A549 (cell line): Measurements from ENCODE around the gene CCDC78. TPM values are rescaled to one million over a fixed set of nuclear protein-coding genes. Genes with fewer than 3 reads are reported as not detected.

ENCODE experiments used
- ATAC-seq, 2 experiments: fragments of 200-7000 bp in 1 of 2; fragments of >200 bp in 1 of 2; cut with Nextera tagmentation in 1 of 2; cut with Tn5 transposase in 1 of 2; 3 replicates each; pipeline versions ENCODE4 v1.8.0 to v1.9.1; 2018 to 2020; ENCODE audit warnings: mild to moderate bottlenecking in 1 of 2, moderate library complexity in 1 of 2
- CTCF ChIA-PET: fragments of 300-600 bp; sonication (Branson Sonifier 250); formaldehyde crosslinking; extraction: SDS; loops from one replicate; lab custom pipeline; 2021; ENCODE audit warnings: antibody characterized with exemption, inconsistent platforms; lab: Yijun Ruan, JAX
- POLR2A ChIA-PET: fragments of 350-600 bp; formaldehyde crosslinking; extraction: SDS; loops from one replicate; lab custom pipeline; 2021; ENCODE audit warnings: antibody characterized with exemption, inconsistent platforms; lab: Yijun Ruan, JAX
- DNase-seq, 2 experiments: peaks; one replicate each; pipeline versions ENCODE4 v3.0.0 to v3.0.0-alpha.2; 2011 to 2016; ENCODE audit warnings: low read depth in 1 of 2, low spot score in 1 of 2
- FAIRE-seq: peaks from 2 replicates; lab custom pipeline; 2011; peaks lifted over from hg19 to GRCh38; lab: Jason Lieb, UNC
- H3K27ac ChIP-seq, 2 experiments: fragments of >200 bp; sonication (Bioruptor Twin); formaldehyde crosslinking; 3 replicates each; pipeline ENCODE4 v1.5.1; 2016 to 2017
- H3K4me1 ChIP-seq: fragments of >200 bp; sonication (Bioruptor Twin); formaldehyde crosslinking; 3 replicates; pipeline ENCODE4 v1.6.1; 2016
- H3K4me2 ChIP-seq: fragments of >200 bp; sonication (Bioruptor Twin); formaldehyde crosslinking; 3 replicates; pipeline ENCODE4 v1.6.1; 2016
- H3K4me3 ChIP-seq: fragments of >200 bp; sonication (Bioruptor Twin); formaldehyde crosslinking; 3 replicates; pipeline ENCODE4 v1.5.1; 2016
- H3K9me3 ChIP-seq: fragments of >200 bp; sonication (Bioruptor Twin); formaldehyde crosslinking; 3 replicates; pipeline ENCODE4 v1.6.1; 2016
- ATOH8 ChIP-seq: fragments of 250-450 bp; sonication (Bioruptor Pico); IDR thresholded peaks from 2 replicates; pipeline ENCODE4 v1.5.0; 2020; ENCODE audit warnings: low read depth, mild to moderate bottlenecking, moderate library complexity
- BHLHE40 ChIP-seq: IDR thresholded peaks from 2 replicates; pipeline ENCODE4 v1.6.1; 2012; ENCODE audit warnings: low read depth, low read length, inconsistent platforms
- CHD2 ChIP-seq: fragments of 150-350 bp; IDR thresholded peaks from 2 replicates; pipeline ENCODE4 v1.6.1; 2014; ENCODE audit warnings: low read length; ENCODE audit not compliant: partially characterized antibody
- CHD4 ChIP-seq: fragments of 200-600 bp; sonication (generic); IDR thresholded peaks from 2 replicates; pipeline ENCODE4 v1.6.1; 2016; ENCODE audit warnings: antibody characterized with exemption, mild to moderate bottlenecking, borderline replicate concordance
- CTCF ChIP-seq: fragments of >200 bp; sonication (Bioruptor Twin); formaldehyde crosslinking; IDR thresholded peaks from 3 replicates; pipeline ENCODE4 v1.5.1; 2016
- EP300 ChIP-seq, 2 experiments: fragments of >200 bp; sonication (Bioruptor Twin); formaldehyde crosslinking; IDR thresholded peaks; 2 replicates in 1 of 2; 3 replicates in 1 of 2; pipeline ENCODE4 v1.6.1; 2016 to 2017
- ESRRA ChIP-seq: fragments of 150-350 bp; IDR thresholded peaks from 2 replicates; pipeline ENCODE4 v1.6.1; 2014; ENCODE audit warnings: mild to moderate bottlenecking, low read length, borderline replicate concordance
- FOSL2 ChIP-seq, 2 experiments: fragments of 450-650 bp in 1 of 2; fragments of >200 bp in 1 of 2; sonication (Bioruptor Twin) in 1 of 2; formaldehyde crosslinking; IDR thresholded peaks; 2 replicates each; pipeline versions ENCODE4 v1.5.0 to v1.6.1; 2016 to 2020; ENCODE audit warnings: mild to moderate bottlenecking in 1 of 2, moderate library complexity in 1 of 2
- FOXS1 ChIP-seq: fragments of 250-450 bp; sonication (Bioruptor Pico); IDR thresholded peaks from 2 replicates; pipeline ENCODE4 v1.5.0; 2020; ENCODE audit warnings: mild to moderate bottlenecking, moderate library complexity
- GATA3 ChIP-seq: IDR thresholded peaks from 2 replicates; pipeline ENCODE4 v1.6.1; 2012; ENCODE audit warnings: borderline replicate concordance
- HDAC2 ChIP-seq: fragments of 200-600 bp; sonication (generic); IDR thresholded peaks from 2 replicates; pipeline ENCODE4 v1.6.1; 2016
- HOXB13 ChIP-seq: fragments of 250-450 bp; sonication (Bioruptor Pico); IDR thresholded peaks from 2 replicates; pipeline ENCODE4 v1.5.0; 2020; ENCODE audit warnings: low read depth, mild to moderate bottlenecking, moderate library complexity
- KDM1A ChIP-seq: fragments of 200-600 bp; sonication (generic); IDR thresholded peaks from 2 replicates; pipeline ENCODE4 v1.6.1; 2016; ENCODE audit warnings: low read depth, mild to moderate bottlenecking
- KDM5A ChIP-seq: fragments of 200-600 bp; sonication (generic); IDR thresholded peaks from 2 replicates; pipeline ENCODE4 v1.6.1; 2016; ENCODE audit warnings: antibody characterized with exemption, mild to moderate bottlenecking
- MAFK ChIP-seq: fragments of 450-650 bp; IDR thresholded peaks from 2 replicates; pipeline ENCODE4 v1.6.1; 2014; ENCODE audit not compliant: partially characterized antibody
- NFE2L2 ChIP-seq: fragments of 150-350 bp; conservative IDR thresholded peaks from 2 replicates; pipeline ENCODE4 v1.6.1; 2014; ENCODE audit warnings: low read length
- NR3C1 ChIP-seq: fragments of >200 bp; sonication (Bioruptor Twin); formaldehyde crosslinking; IDR thresholded peaks from 3 replicates; pipeline ENCODE4 v1.6.1; 2017
- POLR2A ChIP-seq: IDR thresholded peaks from 2 replicates; pipeline ENCODE4 v1.6.1; 2012; ENCODE audit warnings: mild to moderate bottlenecking, low read length
- RAD21 ChIP-seq, 2 experiments: fragments of >200 bp in 1 of 2; sonication (Bioruptor Twin) in 1 of 2; formaldehyde crosslinking in 1 of 2; IDR thresholded peaks in 1 of 2; conservative IDR thresholded peaks in 1 of 2; 2 replicates in 1 of 2; 3 replicates in 1 of 2; pipeline ENCODE4 v1.6.1; 2012 to 2018; ENCODE audit warnings: inconsistent platforms in 1 of 2
- RARB ChIP-seq: fragments of 250-450 bp; sonication (Bioruptor Pico); IDR thresholded peaks from 2 replicates; pipeline ENCODE4 v1.8.0; 2021; ENCODE audit warnings: mild to moderate bottlenecking, moderate library complexity
- RFX5 ChIP-seq: fragments of 450-650 bp; IDR thresholded peaks from 2 replicates; pipeline ENCODE4 v1.7.1; 2014; ENCODE audit warnings: antibody characterized with exemption, mild to moderate bottlenecking, moderate library complexity
- SMC3 ChIP-seq: fragments of >200 bp; sonication (Bioruptor Twin); formaldehyde crosslinking; IDR thresholded peaks from 3 replicates; pipeline ENCODE4 v1.6.1; 2018; ENCODE audit warnings: inconsistent platforms
- ZC3H11A ChIP-seq: fragments of 450-650 bp; IDR thresholded peaks from 2 replicates; pipeline ENCODE4 v1.6.1; 2014; ENCODE audit warnings: antibody characterized with exemption, mild to moderate bottlenecking
- ZFP36 ChIP-seq: fragments of 450-650 bp; IDR thresholded peaks from 2 replicates; pipeline ENCODE4 v1.6.1; 2014; ENCODE audit warnings: borderline replicate concordance; ENCODE audit not compliant: partially characterized antibody
- WGBS: methylation state at CpG from one replicate; pipeline ENCODE4 v1.1.6; 2017; ENCODE audit errors: missing lambda C conversion rate; 5-methylcytosine and 5-hydroxymethylcytosine counted together
- polyA plus RNA-seq, 4 experiments: library from polyadenylated mRNA; depleted of rRNA in 3 of 4; stranded (reverse); fragments of >200 nt; fragmentation: RNase III in 1 of 4; extraction: RNeasy Plus Mini Kit Qiagen cat#74134 plus additional on column Dnase treatment in 1 of 4; gene quantifications; 2 replicates in 3 of 4; 3 replicates in 1 of 4; pipeline ENCODE4 v1.2.3, GENCODE V29; 2011 to 2017
- TF ChIP-seq, protein P1 (sequence below): fragments of >200 bp; sonication (Bioruptor Twin); formaldehyde crosslinking; IDR thresholded peaks from 3 replicates; pipeline ENCODE4 v1.6.1; 2016
- TF ChIP-seq, protein P2 (sequence below): fragments of 450-650 bp; IDR thresholded peaks from 2 replicates; pipeline ENCODE4 v1.6.1; 2014; ENCODE audit warnings: antibody characterized with exemption

CCDC78 gene
- polyA plus RNA-seq, 2 of the 4 experiments (the other 2 are of a cell fraction): 1.1 to 4.7 TPM

GRCh38 chr16:711548-712320 lies 14.5 kb downstream of the CCDC78 start (continued):
- TF ChIP-seq, protein P1, sequence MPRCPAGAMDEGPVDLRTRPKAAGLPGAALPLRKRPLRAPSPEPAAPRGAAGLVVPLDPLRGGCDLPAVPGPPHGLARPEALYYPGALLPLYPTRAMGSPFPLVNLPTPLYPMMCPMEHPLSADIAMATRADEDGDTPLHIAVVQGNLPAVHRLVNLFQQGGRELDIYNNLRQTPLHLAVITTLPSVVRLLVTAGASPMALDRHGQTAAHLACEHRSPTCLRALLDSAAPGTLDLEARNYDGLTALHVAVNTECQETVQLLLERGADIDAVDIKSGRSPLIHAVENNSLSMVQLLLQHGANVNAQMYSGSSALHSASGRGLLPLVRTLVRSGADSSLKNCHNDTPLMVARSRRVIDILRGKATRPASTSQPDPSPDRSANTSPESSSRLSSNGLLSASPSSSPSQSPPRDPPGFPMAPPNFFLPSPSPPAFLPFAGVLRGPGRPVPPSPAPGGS: no peak
- TF ChIP-seq KDM5A (no peak), HOXB13 (CRISPR knock-in tag) (no peak), CHD4 (no peak), CTCF (peak; percentile 89), ZFP36 (no peak), SMC3 (peak; percentile 84), POLR2A (no peak), GATA3 (no peak), FOSL2 (IDR thresholded peaks at IDR 0.05) (no peak), FOSL2 (CRISPR knock-in tag; IDR thresholded peaks at IDR 0.05) (no peak), RAD21 (conservative IDR thresholded peaks at IDR 0.05 in 1 of 2, IDR thresholded peaks at IDR 0.05 in 1 of 2) (peak; percentile 85 to 86)

- CTCF ChIA-PET: interaction anchor here (0.7 to 25.1 kb wide), 12 partner anchors 9 to 345 kb away, joined by 3 to 656 read pairs (median 10); partner anchors contain the start of genes ANTKMT, CCDC78, CHTF18 and CIAO3
- no peak overlapping the region for H3K4me3 ChIP-seq
- no peak for ATAC-seq
- H3K9me3 ChIP-seq: no peaks in the 10 kb centered on the region
- WGBS: 63% methylated on average over 12 of the region's 12 CpGs
- no peak for FAIRE-seq
- H3K4me2 ChIP-seq: peak overlapping the region; percentile 70
- POLR2A ChIA-PET: no interaction called here
- peak overlapping the region; percentile 86 to 99; a peak in 5 of 6 replicates for H3K27ac ChIP-seq
- TF ChIP-seq KDM1A: peak; percentile 72; the same call in 1 of the 2 replicates
- no peak for TF ChIP-seq POLR2A
- TF ChIP-seq, protein P2, sequence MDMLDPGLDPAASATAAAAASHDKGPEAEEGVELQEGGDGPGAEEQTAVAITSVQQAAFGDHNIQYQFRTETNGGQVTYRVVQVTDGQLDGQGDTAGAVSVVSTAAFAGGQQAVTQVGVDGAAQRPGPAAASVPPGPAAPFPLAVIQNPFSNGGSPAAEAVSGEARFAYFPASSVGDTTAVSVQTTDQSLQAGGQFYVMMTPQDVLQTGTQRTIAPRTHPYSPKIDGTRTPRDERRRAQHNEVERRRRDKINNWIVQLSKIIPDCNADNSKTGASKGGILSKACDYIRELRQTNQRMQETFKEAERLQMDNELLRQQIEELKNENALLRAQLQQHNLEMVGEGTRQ: no peak
- no peak for TF ChIP-seq MAFK
- no peak for TF ChIP-seq RARB (CRISPR knock-in tag)
- TF ChIP-seq EP300 (IDR thresholded peaks at IDR 0.05): no peak
- no peak for TF ChIP-seq NFE2L2
- DNase-seq: no peak
- H3K4me1 ChIP-seq: peaks cover 62% of the 10 kb centered on the region
Observed at GRCh38 chr16:711084-711483, 15.2 kb downstream of the CCDC78 start.

DNA sequence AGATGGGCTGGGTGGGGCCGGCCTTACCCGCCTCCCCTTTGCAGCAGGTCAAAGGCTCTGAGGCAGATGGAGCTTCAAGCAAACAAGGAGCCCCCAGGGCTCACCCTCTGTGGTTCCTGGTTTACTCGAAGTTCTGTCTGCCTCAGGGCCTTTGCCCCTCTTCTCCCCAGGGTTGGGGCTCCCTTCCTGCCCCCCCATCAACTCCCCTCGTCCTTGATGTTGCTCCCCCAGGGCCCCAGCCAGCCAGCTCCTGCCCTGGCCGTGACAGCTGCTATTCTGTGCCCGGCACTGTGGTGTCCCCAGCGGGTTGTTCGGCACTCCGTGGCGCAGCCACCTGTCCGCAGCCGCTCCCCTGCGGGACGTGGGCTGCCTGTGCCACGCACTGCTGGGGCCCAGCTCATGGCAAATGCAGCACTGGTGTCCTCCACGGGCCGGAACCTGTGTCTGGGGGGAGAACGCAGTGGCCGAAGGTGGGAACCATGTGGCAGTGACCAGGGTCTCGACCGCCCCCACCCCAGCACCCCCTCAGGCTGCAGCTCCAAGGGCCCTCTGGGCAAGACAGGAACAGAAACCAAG lies 15.7 kb downstream of the CCDC78 start:
- DNase-seq (no peak), FAIRE-seq (no peak), ATAC-seq (no peak)
- CTCF ChIA-PET: interaction anchor here (0.7 to 25.1 kb wide), 14 partner anchors 8 to 345 kb away, joined by 3 to 656 read pairs (median 8); partner anchors contain the start of genes ANTKMT, CCDC78, CHTF18 and CIAO3
- POLR2A ChIA-PET: interaction anchor here (1.3 to 1.5 kb wide), 2 partner anchors 9 to 11 kb away, joined by 4 to 7 read pairs; no protein-coding TSS in a partner anchor
- peaks cover 64% of the 10 kb centered on the region for H3K4me1 ChIP-seq
- H3K4me2 ChIP-seq: peak overlapping the region; percentile 40; the same call in 1 of the 3 replicates
- H3K9me3 ChIP-seq: no peaks in the 10 kb centered on the region
- TF ChIP-seq ESRRA (no peak), SMC3 (no peak), CHD2 (no peak), CHD4 (no peak), BHLHE40 (no peak), RFX5 (no peak), ZC3H11A (no peak), ZFP36 (no peak), HDAC2 (no peak), FOXS1 (CRISPR knock-in tag) (no peak), NR3C1 (no peak), ATOH8 (CRISPR knock-in tag) (no peak)
- WGBS: 81% methylated on average over 17 of the region's 21 CpGs
- H3K27ac ChIP-seq: peak overlapping the region; percentile 25 to 99; a peak in 4 of 6 replicates
- H3K4me3 ChIP-seq: no peak overlapping the region
